ENCODE results near the gene KIF17. TPM values are rescaled to one million over a fixed set of nuclear protein-coding genes. Genes with fewer than 3 reads are reported as not detected.

KIF17 gene
- total RNA-seq, 1 donor from 2014 or later = 2.5 TPM

GRCh38 chr1:20724364-20725188 is 6.8 kb upstream of the KIF17 start:
- Histone ChIP-seq H3K27ac (no peak overlapping the region), H3K4me3 (no peak overlapping the region), H3K27me3 (no peaks in the 10 kb centered on the region), H3K9me3 (no peaks in the 10 kb centered on the region), H3K4me1 (no peaks in the 10 kb centered on the region), H3K36me3 (no peaks in the 10 kb centered on the region)
- peak in 1 of 2 donors; percentile 44 for DNase-seq (ENCODE audit: extremely low spot score in 2 of 2)
- intact Hi-C loops (cut with DNase I) = no loop called here
- TF ChIP-seq POLR2A (IDR thresholded peaks at IDR 0.05) (no peak), CTCF (IDR thresholded peaks at IDR 0.05) (no peak), POLR2AphosphoS5 (IDR thresholded peaks at IDR 0.05; ENCODE audit: insufficient read depth in 1 of 2, low read depth in 1 of 2) (no peak)

GRCh38 chr1:20723537-20724363 is 5.9 kb upstream of the KIF17 start:
- no peaks in the 10 kb centered on the region for H3K27me3 ChIP-seq
- H3K9me3 ChIP-seq = no peaks in the 10 kb centered on the region
- DNase-seq (ENCODE audit: extremely low spot score in 2 of 2) = peak in 1 of 2 donors; percentile 71
- TF ChIP-seq CTCF (IDR thresholded peaks at IDR 0.05) (no peak), POLR2A (IDR thresholded peaks at IDR 0.05) (no peak), POLR2AphosphoS5 (IDR thresholded peaks at IDR 0.05; ENCODE audit: insufficient read depth in 1 of 2, low read depth in 1 of 2) (no peak)
- H3K36me3 ChIP-seq = no peaks in the 10 kb centered on the region
- no peak overlapping the region for H3K27ac ChIP-seq
- no peak overlapping the region for H3K4me3 ChIP-seq
- H3K4me1 ChIP-seq = no peaks in the 10 kb centered on the region
- intact Hi-C loops (cut with DNase I) = no loop called here

GRCh38 chr1:20723159-20723536 is 5.3 kb upstream of the KIF17 start:
- H3K36me3 ChIP-seq = no peaks in the 10 kb centered on the region
- no peak overlapping the region for H3K4me3 ChIP-seq
- no peaks in the 10 kb centered on the region for H3K27me3 ChIP-seq
- H3K27ac ChIP-seq = no peak overlapping the region
- intact Hi-C loops (cut with DNase I) = no loop called here
- DNase-seq (ENCODE audit: extremely low spot score in 2 of 2) = no peak
- H3K9me3 ChIP-seq = no peaks in the 10 kb centered on the region
- TF ChIP-seq POLR2A (IDR thresholded peaks at IDR 0.05) (no peak), CTCF (IDR thresholded peaks at IDR 0.05) (no peak), POLR2AphosphoS5 (IDR thresholded peaks at IDR 0.05; ENCODE audit: insufficient read depth in 1 of 2, low read depth in 1 of 2) (no peak)
- H3K4me1 ChIP-seq = no peaks in the 10 kb centered on the region

GRCh38 chr1:20721117-20722061 is 3.6 kb upstream of the KIF17 start:
- DNase-seq (ENCODE audit: extremely low spot score in 2 of 2) = peak in 1 of 2 donors; percentile 82
- Histone ChIP-seq H3K36me3 (no peaks in the 10 kb centered on the region), H3K4me3 (no peak overlapping the region), H3K27me3 (no peaks in the 10 kb centered on the region), H3K27ac (no peak overlapping the region), H3K9me3 (no peaks in the 10 kb centered on the region), H3K4me1 (no peaks in the 10 kb centered on the region)
- TF ChIP-seq POLR2A (IDR thresholded peaks at IDR 0.05) (no peak), POLR2AphosphoS5 (IDR thresholded peaks at IDR 0.05; ENCODE audit: insufficient read depth in 1 of 2, low read depth in 1 of 2) (no peak), CTCF (IDR thresholded peaks at IDR 0.05) (no peak)
- intact Hi-C loops (cut with DNase I) = no loop called here
